Stimulated activated CD8-positive, alpha-beta memory T cell treated with anti-CD3 and anti-CD28 coated beads, Interleukin-12 subunit alpha, Interleukin-12 subunit beta, amount 100 ng/mL, for 24 hours (primary cell): Measurements from ENCODE around the gene CCDC187.
A peak's percentile ranks its signal among the peaks of the same experiment; 100 is the strongest.
"Not testable (repeated sequence)": the region's sequence is repeated elsewhere in the genome, so short reads cannot be mapped to it uniquely, and the experiment has no call there.

Experiments
- DNase-seq: peaks from one replicate; pipeline ENCODE4 v3.0.0-alpha.2; 2020; ENCODE audit errors: extremely low read depth

Gene CCDC187

DNA sequence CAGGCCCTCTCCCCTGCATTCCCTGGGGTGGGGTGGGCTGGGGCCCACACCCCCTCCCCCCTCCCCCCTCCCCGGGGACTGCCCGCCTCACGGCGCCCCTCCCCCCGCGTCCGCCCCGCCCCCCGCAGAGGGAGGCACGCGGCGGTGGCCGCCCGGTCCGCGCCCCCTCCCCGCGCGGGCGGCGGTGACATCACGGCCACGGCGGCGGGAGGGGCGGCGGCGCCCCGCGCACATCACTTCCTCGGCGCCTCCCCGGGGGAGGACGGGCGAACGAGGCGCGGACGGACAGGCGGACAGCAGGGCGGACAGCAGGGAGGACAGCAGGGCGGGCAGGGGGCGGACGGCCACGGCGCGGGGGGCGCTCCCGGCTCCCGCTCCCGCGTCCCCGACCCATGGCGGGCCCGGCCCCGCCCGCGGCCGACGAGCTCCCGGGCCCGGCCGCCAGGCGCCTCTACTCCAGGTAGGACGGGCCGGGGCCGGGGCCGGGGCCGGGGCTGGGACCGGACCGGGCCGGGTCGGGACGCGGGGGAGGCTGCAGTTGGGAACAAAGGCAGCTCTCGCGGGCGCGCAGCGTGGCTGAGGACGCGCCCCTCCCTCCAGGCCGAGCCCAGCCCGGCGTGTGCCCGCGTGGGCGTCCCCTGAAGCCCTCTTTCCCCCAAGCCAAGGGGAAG is 23.5 kb upstream of the CCDC187 start, which contains the start of gene GPSM1:
GPSM1 (plus strand) TSS at position 236 of the 671 bp plus-strand sequence; CDS start at position 393, 157 bp downstream.
- DNase-seq = no peak

GRCh38 chr9:136326761-136327303 is 22.9 kb upstream of the CCDC187 start:
- no peak for DNase-seq

DNA sequence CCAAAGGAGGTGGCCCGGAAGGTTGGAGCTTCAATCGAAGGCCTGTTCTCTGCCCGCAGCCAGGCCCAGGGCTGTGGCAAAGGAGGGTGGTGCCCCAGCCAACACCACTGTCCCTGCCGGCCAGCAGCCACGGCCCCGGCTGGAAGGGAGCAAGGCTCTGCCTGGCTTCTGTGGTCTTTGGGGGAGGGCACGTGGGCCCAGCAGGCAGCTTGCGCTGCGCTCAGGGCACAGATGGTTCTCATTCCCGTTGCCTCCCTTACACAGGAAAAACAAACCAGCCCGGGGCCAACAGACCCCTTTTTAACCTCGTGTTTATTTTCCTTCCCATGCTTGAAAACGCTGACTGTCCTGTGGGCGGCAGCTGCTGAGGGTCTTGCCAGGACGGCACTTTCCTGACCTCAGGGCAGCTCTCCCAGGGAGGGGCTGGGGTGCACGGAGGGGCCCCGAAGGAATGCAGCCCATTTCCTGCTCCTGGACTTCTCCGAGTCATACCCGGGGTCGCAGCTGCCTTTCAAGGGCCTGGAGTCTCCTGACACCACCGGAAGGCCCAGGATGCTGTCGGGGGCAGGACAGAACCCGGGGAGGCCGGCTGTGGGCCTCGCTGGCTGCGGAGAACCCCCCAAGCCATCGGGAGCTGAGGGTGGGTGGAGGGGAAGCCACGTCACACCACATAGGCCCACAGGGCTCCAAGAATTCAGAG is 22.3 kb upstream of the CCDC187 start:
- no peak for DNase-seq

- DNase-seq = no peak
Measured at GRCh38 chr9:136325358-136325757, 21.5 kb upstream of the CCDC187 start.

DNA sequence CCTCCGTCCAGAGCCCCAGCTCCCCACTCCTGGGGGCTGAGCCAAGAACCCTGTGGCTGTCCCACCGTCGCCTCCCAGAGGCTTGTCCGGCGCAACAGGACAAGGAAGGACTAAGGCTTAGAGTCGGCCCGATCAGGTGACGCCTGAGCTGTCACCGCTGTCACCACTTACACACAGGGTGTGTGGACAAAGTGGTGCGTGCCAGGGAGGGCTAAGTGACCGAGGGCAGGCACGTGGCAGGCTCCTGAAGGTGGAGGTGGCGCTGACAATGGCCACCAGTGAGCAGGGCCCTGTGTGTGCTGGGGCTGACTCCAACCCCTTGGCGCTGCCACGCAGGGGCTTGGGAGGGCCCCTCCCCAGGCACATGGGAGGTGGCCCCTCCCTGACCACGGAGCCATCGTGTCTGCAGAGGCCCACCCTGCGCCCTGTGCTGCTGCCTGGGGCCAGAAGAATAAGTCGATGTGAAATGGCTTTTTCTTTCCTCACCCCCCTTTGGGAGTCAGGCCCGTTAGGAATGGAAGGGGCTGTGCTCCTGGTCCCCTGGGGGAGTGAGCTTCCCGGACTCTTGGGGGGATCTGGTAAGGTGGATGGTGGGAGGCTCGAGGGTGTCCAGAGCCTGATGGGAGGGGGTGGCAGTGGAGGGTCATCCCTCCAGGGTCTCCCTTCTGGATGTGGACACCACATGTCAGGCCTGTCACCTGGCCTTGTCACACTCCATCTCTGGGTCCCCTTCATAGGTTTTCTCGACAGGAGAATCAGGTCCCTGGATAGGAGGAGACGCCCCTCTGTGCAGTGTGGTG is 20.8 kb upstream of the CCDC187 start:
- no peak for DNase-seq

- DNase-seq = no peak
Measured at GRCh38 chr9:136323371-136323789, 19.5 kb upstream of the CCDC187 start.

GRCh38 chr9:136322756-136323330 is 18.9 kb upstream of the CCDC187 start:
- DNase-seq = no peak

GRCh38 chr9:136321561-136321960 is 17.7 kb upstream of the CCDC187 start:
- DNase-seq = no peak

GRCh38 chr9:136320972-136321371 is 17.1 kb upstream of the CCDC187 start:
- DNase-seq = not testable (repeated sequence)

DNA sequence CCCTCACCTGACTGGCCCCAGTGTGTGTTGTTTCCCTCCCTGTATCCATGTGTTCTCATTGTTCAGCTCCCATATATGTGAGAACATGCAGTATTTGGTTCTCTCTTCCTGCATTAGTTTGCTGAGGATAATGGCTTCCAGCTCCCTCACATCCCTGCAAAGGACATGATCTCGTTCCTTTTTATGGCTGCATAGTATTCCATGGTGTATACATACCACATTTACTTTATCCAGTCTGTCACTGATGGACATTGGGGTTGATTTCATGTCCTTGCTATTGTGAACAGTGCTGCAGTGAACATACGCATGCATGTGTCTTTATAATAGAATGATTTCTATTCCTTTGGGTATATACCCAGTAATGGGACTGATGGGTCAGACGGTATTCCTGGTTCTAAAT is 16.1 kb upstream of the CCDC187 start:
- not testable (repeated sequence) for DNase-seq

DNA sequence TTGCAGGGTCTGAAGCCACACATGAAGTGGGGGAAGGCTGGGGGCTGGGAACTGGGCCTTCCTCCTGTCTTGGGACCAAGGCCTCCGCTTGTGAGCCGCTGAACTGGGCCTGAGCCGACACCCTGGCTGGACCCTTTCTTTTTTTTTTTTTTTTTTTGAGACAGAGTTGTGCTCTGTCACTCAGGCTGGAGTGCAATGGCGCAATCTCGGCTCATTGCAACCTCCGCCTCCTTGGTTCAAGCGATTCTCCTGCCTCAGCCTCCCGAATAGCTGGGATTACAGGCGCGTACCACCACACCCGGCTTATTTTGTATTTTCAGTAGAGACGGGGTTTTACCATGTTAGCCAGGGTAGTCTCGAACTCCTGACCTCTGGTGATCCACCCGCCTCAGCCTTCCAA is 15.3 kb upstream of the CCDC187 start:
- DNase-seq = not testable (repeated sequence)

- DNase-seq = no peak
Measured at GRCh38 chr9:136318776-136319241, 14.9 kb upstream of the CCDC187 start.

DNA sequence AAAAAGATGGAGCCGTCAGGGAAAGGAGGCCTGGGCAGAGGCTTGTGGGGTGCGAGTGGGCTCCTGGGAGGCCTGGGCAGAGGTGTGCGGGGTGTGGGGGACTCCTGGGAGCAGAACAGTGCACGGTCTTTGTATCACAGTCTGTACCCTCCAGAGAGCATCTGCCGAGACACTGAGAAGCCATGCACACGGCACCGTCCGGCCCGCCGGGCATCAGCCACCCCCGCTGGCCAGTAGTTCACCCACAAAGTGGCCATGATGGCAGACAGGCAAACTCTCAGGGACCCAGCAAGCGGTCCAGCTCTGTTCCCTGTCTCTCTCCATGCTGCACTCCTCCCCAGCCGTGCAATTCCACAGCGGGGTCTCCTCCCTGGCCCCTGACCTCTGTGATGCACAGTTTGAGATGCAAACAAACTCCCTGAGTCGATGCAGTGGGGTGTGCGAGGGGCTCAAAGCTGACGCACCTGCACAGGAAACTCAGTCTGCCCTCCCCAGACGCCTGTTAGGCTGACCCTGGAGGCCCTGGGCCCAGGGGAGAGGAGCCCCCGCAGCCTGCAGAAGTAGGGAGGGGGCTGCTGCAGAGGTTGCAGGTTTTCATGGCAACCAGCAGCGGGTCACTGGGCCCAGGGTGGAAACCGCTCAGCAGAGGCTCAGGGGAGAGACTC is 14.3 kb upstream of the CCDC187 start:
- no peak for DNase-seq

DNA sequence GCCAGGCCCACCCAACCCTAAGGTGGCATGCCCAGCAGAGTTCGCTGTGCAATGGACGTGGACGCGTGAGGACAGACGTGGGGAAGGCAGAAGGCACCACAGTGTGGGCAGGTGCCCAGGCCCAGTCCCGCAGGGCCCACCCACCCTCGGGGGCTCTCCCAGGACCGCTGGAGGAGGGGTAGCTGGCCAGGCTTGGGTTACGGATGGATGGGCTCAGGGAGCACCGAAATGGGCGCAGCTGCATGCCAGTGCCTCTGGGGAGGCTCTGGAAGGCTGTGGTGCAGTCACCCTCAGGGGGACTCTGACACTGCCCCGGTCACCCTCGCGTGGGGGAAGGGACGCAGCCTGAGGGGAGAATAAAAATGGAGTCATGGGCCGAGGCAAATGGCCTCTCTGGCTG is 13.8 kb upstream of the CCDC187 start:
- DNase-seq = no peak

DNA sequence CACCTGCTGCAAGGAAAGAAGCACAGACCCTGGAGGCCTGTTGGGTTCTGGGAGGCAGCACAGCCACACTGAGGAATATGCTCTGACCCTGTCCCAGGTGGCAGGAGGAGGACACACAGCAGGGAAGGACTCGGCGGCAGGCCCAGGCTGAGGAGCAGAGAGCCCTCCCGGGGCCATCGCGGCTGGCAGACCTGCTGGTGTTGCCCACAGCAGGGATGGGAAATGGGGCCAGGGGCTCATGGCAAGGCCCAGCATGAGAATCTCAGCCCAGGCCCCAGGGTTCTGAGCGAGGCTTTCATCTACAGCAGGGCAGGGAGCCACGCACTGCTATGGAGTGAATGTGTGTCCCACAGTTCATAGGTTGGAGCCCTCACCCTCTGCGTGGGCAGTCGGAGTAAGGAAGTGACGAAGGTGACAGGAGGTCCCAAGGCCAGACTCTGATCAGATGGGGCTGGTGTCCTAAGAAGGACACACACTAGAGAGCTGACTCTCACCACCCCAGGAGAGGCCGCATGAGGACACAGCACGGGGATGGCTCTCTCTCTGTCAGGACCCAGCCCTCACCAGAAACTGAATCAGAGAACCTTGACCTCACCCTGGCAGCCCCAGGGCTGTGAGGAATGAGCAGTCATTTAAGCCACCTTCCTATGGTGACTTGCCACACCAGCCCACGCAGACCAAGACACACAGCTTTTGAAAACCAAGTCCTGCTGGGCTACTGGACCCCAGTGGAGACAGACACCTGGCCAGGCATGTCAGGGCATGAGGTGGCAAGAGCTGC is 13.2 kb upstream of the CCDC187 start:
- no peak for DNase-seq

- DNase-seq = peak; percentile 17
Measured at GRCh38 chr9:136316271-136316751, 12.4 kb upstream of the CCDC187 start.

DNA sequence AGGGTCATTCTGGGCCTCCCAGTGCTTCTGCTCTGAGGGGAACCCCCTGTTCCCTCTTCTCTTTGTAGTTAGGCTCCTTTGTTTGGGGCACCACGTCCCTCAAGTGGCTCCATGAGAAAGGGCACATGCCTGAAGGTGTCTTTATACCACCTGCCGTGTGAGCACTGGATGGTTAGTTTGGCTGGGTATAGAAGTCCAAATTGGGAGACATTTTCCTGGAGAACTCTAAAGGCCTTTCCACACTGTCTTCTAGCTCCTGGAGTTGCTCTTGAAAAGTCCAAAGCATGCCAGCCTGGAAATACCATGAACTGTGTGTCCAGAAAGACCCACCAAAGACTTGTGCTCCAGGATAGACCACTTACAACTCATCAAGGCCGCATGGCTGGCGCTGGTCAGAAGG is 11.1 kb upstream of the CCDC187 start:
- DNase-seq = no peak

- DNase-seq = no peak
Measured at GRCh38 chr9:136314056-136314416, 10.1 kb upstream of the CCDC187 start.

DNA sequence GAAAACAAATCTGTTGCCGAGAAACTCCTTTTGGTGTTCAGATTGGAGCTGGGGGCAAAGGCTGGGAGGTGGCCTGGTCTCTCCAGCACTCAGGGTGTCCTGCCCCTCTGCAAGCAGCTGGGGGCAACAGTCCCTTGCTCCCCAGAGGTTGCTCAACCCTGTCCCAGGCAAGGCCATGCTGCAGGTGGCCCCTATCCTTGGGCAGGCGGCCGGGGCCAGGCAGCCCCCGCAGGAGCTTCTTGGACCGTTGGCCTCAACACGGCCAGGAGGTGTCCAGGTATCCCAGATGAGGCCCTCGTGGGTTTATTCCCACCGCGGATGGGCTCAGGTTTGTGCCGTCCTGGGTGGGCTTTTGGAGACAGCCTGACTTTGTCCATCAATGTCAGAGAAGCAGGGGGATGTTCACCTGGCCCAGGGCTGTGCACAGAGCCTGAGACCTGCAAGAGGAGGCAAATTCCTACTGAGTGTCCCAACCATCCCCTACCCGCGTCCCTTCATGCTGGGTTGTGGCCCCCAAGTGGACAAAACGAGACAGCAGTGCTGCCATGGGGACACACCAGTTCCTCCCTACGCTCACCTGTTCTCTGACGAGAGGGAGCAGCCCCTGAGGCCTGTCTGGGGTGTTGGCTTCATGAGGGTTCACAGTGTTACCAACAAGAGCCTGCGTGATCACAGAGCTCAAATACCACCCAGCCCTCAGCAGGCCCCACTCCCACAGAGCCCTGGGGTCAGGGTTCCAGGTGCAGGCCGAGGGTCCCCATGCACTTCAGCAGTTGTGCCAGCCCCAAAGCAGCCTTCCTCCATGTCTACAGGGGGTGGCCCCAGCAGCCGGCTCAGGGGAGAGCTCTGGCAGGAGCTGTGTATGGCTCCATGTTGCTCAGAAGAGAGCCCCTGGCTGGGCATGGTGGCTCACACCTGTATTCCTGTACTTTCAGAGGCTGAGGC is 9.5 kb upstream of the CCDC187 start:
- DNase-seq = no peak
